T-helper 17 cell (primary cell): Measurements from ENCODE around the gene INSIG1. TPM values are rescaled to one million over a fixed set of nuclear protein-coding genes. Genes with fewer than 3 reads are reported as not detected.

ENCODE experiments used
- ATAC-seq: fragments of 150-1000 bp; cut with Tn5 transposase; 2 replicates; pipeline ENCODE4 v1.10.0; 2021; ENCODE audit warnings: mild to moderate bottlenecking, moderate library complexity
- DNase-seq, 3 donors: peaks; one replicate each; pipeline versions ENCODE4 v3.0.0 to v3.0.0-alpha.2; 2020 to 2021
- H3K9me3 ChIP-seq: one replicate; pipeline ENCODE4 v1.7.0; 2013; ENCODE audit warnings: low read length, mild to moderate bottlenecking; ENCODE audit not compliant: control insufficient read depth, poor library complexity, severe bottlenecking
- H3K27ac Mint-ChIP-seq: one replicate; pipeline ENCODE4 v1.8.0; 2022; ENCODE audit warnings: mild to moderate bottlenecking, moderate library complexity, mixed read lengths
- H3K27me3 Mint-ChIP-seq: one replicate; pipeline ENCODE4 v1.8.0; 2022; ENCODE audit warnings: mixed read lengths
- H3K36me3 Mint-ChIP-seq: one replicate; pipeline ENCODE4 v1.8.0; 2022; ENCODE audit warnings: low read depth, mixed read lengths
- H3K4me1 Mint-ChIP-seq: one replicate; pipeline ENCODE4 v1.8.0; 2022; ENCODE audit warnings: mild to moderate bottlenecking, mixed read lengths
- H3K4me3 Mint-ChIP-seq: one replicate; pipeline ENCODE4 v1.8.0; 2022; ENCODE audit warnings: mild to moderate bottlenecking, moderate library complexity, mixed read lengths
- total RNA-seq, 4 donors: library from RNA in 2 of 4; stranded (reverse) in 2 of 4; gene quantifications; one replicate each; pipeline ENCODE4 v1.2.3 and lab custom pipeline; 2022 to 2026

The INSIG1 gene
- total RNA-seq, 2 donors from 2014 or later = 53.3 to 55.1 TPM

GRCh38 chr7:155269766-155270585 lies 27.7 kb upstream of the INSIG1 start:
- H3K36me3 Mint-ChIP-seq = peaks cover 2% of the 10 kb centered on the region
- ATAC-seq = no peak
- H3K4me3 Mint-ChIP-seq = no peak overlapping the region
- DNase-seq = no peak
- H3K27ac Mint-ChIP-seq = no peak overlapping the region
- H3K9me3 ChIP-seq = no peaks in the 10 kb centered on the region
- H3K4me1 Mint-ChIP-seq = peaks cover 4% of the 10 kb centered on the region
- H3K27me3 Mint-ChIP-seq = peaks cover 37% of the 10 kb centered on the region

GRCh38 chr7:155270861-155271260 lies 26.8 kb upstream of the INSIG1 start:
- H3K4me3 Mint-ChIP-seq = no peak overlapping the region
- H3K27ac Mint-ChIP-seq = no peak overlapping the region
- H3K27me3 Mint-ChIP-seq = peaks cover 42% of the 10 kb centered on the region
- peaks cover 2% of the 10 kb centered on the region for H3K36me3 Mint-ChIP-seq
- H3K9me3 ChIP-seq = no peaks in the 10 kb centered on the region
- DNase-seq (no peak), ATAC-seq (no peak)
- peaks cover 4% of the 10 kb centered on the region for H3K4me1 Mint-ChIP-seq

- Mint-ChIP-seq H3K4me3 (no peak overlapping the region), H3K27ac (no peak overlapping the region), H3K27me3 (peaks cover 60% of the 10 kb centered on the region), H3K4me1 (peaks cover 4% of the 10 kb centered on the region), H3K36me3 (peaks cover 2% of the 10 kb centered on the region)
- no peaks in the 10 kb centered on the region for H3K9me3 ChIP-seq
- ATAC-seq (no peak), DNase-seq (no peak)
Measured at GRCh38 chr7:155274633-155275355, 22.9 kb upstream of the INSIG1 start.

GRCh38 chr7:155276042-155276799 lies 21.5 kb upstream of the INSIG1 start:
- DNase-seq (no peak), ATAC-seq (no peak)
- peaks cover 2% of the 10 kb centered on the region for H3K36me3 Mint-ChIP-seq
- no peak overlapping the region for H3K4me3 Mint-ChIP-seq
- H3K4me1 Mint-ChIP-seq = peaks cover 7% of the 10 kb centered on the region
- H3K9me3 ChIP-seq = no peaks in the 10 kb centered on the region
- peak overlapping the region; percentile 57 for H3K27ac Mint-ChIP-seq
- H3K27me3 Mint-ChIP-seq = peaks cover 66% of the 10 kb centered on the region

- H3K4me3 Mint-ChIP-seq = no peak overlapping the region
- no peak for DNase-seq
- H3K27ac Mint-ChIP-seq = peak overlapping the region; percentile 57
- no peaks in the 10 kb centered on the region for H3K9me3 ChIP-seq
- peaks cover 66% of the 10 kb centered on the region for H3K27me3 Mint-ChIP-seq
- peaks cover 7% of the 10 kb centered on the region for H3K4me1 Mint-ChIP-seq
- ATAC-seq = no peak
- H3K36me3 Mint-ChIP-seq = peaks cover 2% of the 10 kb centered on the region
Measured at GRCh38 chr7:155276800-155277375, 20.8 kb upstream of the INSIG1 start.

GRCh38 chr7:155277385-155277994 lies 20.2 kb upstream of the INSIG1 start:
- ATAC-seq (no peak), DNase-seq (no peak)
- peak overlapping the region; percentile 57 for H3K27ac Mint-ChIP-seq
- H3K36me3 Mint-ChIP-seq = peaks cover 2% of the 10 kb centered on the region
- H3K27me3 Mint-ChIP-seq = peaks cover 66% of the 10 kb centered on the region
- H3K4me3 Mint-ChIP-seq = no peak overlapping the region
- peaks cover 7% of the 10 kb centered on the region for H3K4me1 Mint-ChIP-seq
- H3K9me3 ChIP-seq = no peaks in the 10 kb centered on the region

- Mint-ChIP-seq H3K27me3 (peaks cover 60% of the 10 kb centered on the region), H3K27ac (no peak overlapping the region), H3K4me1 (peaks cover 10% of the 10 kb centered on the region), H3K36me3 (peaks cover 2% of the 10 kb centered on the region), H3K4me3 (no peak overlapping the region)
- DNase-seq = no peak
- ATAC-seq = no peak
- no peaks in the 10 kb centered on the region for H3K9me3 ChIP-seq
Measured at GRCh38 chr7:155278921-155279320, 18.8 kb upstream of the INSIG1 start.

- Mint-ChIP-seq H3K4me1 (peaks cover 10% of the 10 kb centered on the region), H3K27ac (no peak overlapping the region), H3K36me3 (peaks cover 2% of the 10 kb centered on the region), H3K27me3 (peaks cover 57% of the 10 kb centered on the region), H3K4me3 (no peak overlapping the region)
- no peaks in the 10 kb centered on the region for H3K9me3 ChIP-seq
- no peak for ATAC-seq
- no peak for DNase-seq
Measured at GRCh38 chr7:155279787-155280445, 17.8 kb upstream of the INSIG1 start.

GRCh38 chr7:155280446-155281397 lies 17.0 kb upstream of the INSIG1 start:
- DNase-seq = no peak
- Mint-ChIP-seq H3K36me3 (peaks cover 2% of the 10 kb centered on the region), H3K4me3 (no peak overlapping the region), H3K27ac (no peak overlapping the region), H3K27me3 (peaks cover 61% of the 10 kb centered on the region), H3K4me1 (peaks cover 10% of the 10 kb centered on the region)
- ATAC-seq = no peak
- no peaks in the 10 kb centered on the region for H3K9me3 ChIP-seq

- H3K9me3 ChIP-seq = no peaks in the 10 kb centered on the region
- ATAC-seq (no peak), DNase-seq (no peak)
- H3K36me3 Mint-ChIP-seq = peaks cover 2% of the 10 kb centered on the region
- H3K27ac Mint-ChIP-seq = no peak overlapping the region
- peaks cover 14% of the 10 kb centered on the region for H3K4me1 Mint-ChIP-seq
- no peak overlapping the region for H3K4me3 Mint-ChIP-seq
- H3K27me3 Mint-ChIP-seq = peaks cover 59% of the 10 kb centered on the region
Measured at GRCh38 chr7:155281398-155281969, 16.2 kb upstream of the INSIG1 start.

- Mint-ChIP-seq H3K4me1 (peaks cover 20% of the 10 kb centered on the region), H3K36me3 (peaks cover 4% of the 10 kb centered on the region), H3K27me3 (peaks cover 52% of the 10 kb centered on the region), H3K4me3 (no peak overlapping the region), H3K27ac (no peak overlapping the region)
- H3K9me3 ChIP-seq = no peaks in the 10 kb centered on the region
- DNase-seq (no peak), ATAC-seq (peak; percentile 42)
Measured at GRCh38 chr7:155282671-155283070, 15.0 kb upstream of the INSIG1 start.
